Stimulated activated CD4-positive, alpha-beta T cell treated with anti-CD3 and anti-CD28 coated beads, TNF-alpha, amount 100 ng/mL, for 24 hours (primary cell): ENCODE results near the gene TNRC18.
"Not testable (repeated sequence)": the region's sequence is repeated elsewhere in the genome, so short reads cannot be mapped to it uniquely, and the experiment has no call there.

Source experiments
- DNase-seq, 3 experiments: peaks; one replicate each; pipeline ENCODE4 v3.0.0-alpha.2; 2020; ENCODE audit warnings: low read depth in 3 of 3

The TNRC18 gene, protein sequence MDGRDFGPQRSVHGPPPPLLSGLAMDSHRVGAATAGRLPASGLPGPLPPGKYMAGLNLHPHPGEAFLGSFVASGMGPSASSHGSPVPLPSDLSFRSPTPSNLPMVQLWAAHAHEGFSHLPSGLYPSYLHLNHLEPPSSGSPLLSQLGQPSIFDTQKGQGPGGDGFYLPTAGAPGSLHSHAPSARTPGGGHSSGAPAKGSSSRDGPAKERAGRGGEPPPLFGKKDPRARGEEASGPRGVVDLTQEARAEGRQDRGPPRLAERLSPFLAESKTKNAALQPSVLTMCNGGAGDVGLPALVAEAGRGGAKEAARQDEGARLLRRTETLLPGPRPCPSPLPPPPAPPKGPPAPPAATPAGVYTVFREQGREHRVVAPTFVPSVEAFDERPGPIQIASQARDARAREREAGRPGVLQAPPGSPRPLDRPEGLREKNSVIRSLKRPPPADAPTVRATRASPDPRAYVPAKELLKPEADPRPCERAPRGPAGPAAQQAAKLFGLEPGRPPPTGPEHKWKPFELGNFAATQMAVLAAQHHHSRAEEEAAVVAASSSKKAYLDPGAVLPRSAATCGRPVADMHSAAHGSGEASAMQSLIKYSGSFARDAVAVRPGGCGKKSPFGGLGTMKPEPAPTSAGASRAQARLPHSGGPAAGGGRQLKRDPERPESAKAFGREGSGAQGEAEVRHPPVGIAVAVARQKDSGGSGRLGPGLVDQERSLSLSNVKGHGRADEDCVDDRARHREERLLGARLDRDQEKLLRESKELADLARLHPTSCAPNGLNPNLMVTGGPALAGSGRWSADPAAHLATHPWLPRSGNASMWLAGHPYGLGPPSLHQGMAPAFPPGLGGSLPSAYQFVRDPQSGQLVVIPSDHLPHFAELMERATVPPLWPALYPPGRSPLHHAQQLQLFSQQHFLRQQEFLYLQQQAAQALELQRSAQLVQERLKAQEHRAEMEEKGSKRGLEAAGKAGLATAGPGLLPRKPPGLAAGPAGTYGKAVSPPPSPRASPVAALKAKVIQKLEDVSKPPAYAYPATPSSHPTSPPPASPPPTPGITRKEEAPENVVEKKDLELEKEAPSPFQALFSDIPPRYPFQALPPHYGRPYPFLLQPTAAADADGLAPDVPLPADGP (N-terminal part only)

DNA sequence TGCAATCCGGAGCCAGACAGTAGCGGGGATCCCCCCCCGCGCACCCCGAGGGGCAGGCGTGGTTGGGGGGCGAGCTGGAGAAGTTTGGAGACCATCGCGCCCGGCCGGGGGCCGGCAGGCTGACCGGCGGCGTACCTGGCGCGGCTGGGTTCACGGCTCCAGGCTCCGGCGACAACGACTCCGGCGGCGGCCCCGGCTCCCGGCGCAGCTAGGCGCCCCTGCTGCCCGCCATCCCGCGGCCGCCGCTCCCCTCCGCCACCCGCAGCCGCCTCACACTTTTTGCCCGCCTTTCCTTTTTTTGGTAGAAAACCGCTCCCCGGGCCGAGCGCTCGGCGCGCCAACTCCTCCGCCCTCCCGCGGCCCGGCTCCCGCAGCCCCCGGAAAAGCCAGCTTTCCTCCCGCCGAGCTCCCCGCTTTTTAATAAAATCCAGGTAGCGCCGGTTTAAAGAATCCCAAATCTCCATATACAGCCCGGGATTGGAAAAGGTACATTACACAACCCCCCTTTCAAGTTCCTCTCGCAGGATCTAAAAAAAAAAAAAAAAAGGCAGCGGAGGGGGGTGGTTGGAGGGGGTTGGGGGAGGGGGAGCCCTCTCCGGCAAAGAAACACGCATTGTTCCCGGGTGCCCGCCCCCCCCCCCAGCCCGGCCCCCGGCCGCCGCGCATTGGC is at the start of gene TNRC18:
TNRC18 (minus strand) TSS at position 529 of the 670 bp plus-strand sequence. CDS start 2,588 bp downstream, outside the sequence.
- no peak for DNase-seq

DNA sequence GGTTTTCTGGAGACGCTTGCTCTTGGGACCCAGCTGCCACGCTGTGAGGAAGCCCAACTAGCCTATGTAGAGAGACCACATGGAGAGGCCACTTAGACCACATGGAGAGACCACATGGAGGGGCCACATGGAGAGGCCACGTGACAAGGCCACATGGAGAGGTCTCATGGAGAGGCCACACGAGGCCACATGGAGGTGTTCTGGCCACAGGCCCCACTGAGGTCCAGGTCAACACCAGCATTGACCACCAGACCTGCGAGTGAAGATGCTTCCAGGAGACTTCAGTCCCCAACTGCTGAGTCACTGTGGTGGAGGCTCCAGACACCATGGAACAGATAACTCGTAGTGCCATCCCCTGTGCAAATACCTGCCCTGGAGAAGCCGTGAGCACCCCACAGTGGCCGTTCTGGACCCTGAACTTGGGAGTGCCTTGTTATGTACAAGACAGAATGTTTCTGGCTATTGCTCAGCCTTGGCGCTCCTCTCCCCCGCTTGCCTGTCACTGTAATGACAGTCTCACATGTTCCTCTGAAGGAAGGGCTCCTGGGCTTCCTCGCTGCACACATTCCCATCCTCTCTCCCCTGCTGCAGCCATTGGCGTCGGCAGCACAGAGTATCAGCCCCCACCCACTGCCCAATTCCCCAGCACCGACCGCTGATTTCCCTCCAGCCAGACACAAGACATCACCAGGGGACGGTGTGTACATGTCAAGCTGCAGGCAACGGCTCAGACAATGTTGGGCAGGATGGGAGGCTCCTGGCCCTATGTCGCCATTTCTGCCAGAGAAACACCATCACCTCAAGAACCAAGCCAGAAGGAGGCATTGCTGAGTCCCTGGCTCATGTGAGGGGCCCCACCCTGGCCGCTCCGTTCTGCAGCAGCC is 49.0 kb upstream of the TNRC18 start:
- DNase-seq: no peak

DNA sequence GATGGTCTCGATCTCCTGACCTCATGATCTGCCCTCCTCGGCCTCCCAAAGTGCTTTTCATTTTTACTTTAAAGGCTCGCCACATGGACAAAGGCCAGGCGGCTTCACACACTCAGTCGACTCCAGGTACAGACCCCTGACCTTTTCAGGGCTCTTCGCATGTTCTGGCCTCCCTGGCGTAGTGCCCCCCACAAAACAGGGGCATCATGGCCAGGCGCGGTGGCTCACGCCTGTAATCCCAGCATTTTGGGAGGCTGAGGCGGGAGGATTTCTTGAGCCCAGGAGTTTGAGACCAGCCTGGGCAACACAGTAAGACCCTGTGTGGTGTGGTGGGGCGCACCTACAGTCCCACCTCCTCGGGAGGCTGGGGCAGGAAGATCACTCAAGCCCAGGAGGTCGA is 48.0 kb upstream of the TNRC18 start:
- not testable (repeated sequence) for DNase-seq

DNA sequence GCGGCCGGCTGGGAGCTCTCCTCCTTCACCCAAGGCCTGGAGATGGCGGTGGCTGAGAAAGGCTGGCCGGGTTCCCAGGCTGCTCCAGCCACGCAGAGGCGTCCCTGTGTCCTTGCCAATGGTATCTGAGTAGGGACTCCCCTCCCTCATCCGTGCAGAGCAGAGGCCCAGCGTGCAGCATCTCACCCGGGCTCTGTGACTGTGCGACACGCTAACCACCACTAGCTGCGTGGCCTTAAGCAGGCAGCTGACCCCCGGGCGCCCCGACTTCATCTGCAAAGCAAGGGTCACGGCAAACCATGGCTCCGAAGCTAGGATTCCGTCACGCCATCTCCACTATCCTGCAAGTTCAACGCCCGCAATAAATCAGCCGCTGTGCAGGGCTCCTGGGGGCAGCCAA is 47.2 kb upstream of the TNRC18 start:
- DNase-seq: no peak

DNA sequence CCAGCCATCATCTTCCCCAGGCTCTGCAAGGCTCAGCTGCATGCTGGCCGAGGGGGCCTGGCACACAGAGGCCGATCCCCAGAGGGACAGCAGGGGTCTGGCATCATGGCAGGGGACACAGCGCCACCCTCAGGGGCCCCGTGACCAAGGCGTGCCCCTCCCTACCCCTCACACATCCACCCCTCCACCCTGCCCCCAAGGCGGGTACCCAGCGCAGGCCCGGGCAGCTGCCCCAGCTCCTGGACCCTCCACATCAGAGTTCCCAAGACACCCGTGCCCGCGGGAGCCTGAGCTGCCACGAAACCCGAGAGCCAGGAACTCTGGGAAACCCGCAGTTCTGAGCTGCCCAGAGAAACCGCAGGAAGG is 46.5 kb upstream of the TNRC18 start:
- no peak for DNase-seq

DNA sequence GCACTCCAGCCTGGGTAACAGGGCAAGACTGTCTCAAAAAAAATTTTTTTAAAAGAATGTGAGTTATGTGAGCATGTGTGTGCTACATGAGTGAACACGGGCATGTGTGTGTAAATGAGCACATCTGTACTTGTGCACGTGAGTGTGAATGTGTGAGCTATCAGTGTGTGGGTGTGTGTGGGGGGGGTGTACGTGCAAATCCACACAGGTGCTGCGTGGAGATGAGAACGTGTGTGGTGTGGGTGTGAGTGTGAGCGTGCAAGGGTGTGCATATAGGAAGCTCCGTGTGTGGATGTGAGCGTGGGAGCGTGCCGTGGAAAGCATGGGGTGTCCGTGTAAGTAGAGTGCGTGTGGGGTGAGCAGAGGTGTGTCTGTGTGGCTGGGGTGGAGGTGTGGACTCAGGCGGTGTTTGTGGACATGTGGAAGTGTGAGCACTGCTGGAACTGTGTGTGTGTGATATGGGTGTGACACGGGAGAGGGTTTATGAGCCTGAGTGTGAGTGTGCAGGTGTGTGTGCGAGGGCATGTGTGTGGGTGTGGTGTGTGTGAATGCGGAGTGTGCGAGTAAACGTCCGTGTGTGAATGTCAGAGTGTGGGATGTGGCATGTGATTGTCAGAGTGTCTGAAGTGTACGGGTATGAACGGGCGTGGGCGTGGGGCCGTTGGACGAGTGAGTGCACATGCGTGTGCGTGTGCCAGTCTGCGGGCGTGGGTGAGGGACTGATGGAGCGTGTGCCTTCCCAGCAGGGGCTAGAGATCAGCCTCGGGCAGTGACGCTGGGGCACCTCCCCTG is 45.9 kb upstream of the TNRC18 start:
- DNase-seq: no peak

DNA sequence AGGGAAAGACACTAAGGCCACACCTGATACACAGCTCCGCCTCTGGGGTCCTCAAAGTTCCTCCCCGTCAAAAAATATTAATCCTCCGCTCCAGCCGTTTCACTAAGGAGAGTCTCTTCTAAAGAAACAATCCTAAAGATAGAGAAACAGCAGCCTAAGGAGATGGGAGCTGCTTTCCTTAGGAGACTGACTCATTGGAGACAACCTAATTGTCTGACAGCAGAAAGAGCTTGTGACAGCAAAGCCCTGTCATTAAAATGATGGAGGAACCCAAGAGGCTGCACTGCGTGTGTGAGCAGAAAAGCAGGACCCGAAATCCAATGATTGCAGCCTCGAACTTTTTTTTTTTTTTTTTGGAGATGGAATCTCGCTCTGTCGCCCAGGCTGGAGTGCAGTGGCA is 44.0 kb upstream of the TNRC18 start:
- DNase-seq: no peak

DNA sequence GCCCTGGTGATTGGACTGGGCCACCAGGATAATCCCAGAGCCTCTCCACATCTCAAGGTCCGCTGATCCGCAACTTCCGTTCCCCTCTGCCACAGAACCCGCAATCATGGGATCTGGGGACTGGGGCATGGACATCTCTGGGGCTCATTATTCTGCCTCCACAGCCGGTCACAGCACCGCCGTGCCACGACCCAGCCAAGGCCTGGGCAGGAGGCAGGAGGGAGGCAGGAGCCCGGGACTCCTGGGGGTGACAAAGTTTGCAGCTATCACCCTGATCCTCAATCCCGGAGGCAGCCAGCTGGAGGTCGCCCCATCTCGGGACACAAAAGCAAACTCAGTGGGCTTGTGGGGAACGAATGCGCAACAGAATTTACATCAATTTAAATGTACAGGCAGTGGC is 42.9 kb upstream of the TNRC18 start:
- no peak for DNase-seq

DNA sequence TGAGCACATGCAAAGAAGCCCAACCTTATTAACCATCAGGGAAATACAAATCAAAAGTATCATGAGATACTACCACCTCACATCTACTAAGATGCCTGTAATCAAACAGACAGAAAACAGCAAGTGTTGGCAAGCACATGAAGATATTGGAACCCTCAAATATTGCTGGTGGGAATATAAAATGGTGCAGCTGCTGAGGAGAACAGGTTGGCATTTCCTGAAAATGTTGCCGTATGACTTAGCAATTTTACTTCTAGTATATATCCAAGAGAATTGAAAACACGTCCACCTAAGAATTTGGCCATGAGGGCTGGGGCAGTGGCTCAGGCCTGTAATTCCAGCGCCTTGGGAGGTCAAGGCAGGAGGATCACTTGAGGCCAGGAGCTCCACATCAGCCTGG is 39.4 kb upstream of the TNRC18 start:
- DNase-seq: no peak

DNA sequence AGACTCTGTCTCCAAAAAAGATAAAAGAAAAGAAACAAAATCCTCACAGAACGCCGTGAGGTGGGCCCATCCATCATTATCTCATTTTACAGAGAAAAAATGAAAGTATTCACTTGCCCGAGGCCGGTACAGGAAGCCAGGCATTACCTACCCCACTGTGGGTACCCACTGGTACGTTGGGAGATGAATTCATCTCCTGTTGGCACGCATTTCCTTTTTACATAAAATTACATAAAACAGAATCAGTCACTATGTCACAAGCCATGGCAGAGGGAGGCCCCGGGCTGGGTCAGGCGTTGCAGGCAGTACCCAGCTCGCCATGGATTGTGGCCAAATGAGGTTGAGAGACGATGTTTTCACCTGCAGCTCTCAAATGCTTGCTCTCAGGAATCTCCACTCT is 38.6 kb upstream of the TNRC18 start:
- DNase-seq: no peak

DNA sequence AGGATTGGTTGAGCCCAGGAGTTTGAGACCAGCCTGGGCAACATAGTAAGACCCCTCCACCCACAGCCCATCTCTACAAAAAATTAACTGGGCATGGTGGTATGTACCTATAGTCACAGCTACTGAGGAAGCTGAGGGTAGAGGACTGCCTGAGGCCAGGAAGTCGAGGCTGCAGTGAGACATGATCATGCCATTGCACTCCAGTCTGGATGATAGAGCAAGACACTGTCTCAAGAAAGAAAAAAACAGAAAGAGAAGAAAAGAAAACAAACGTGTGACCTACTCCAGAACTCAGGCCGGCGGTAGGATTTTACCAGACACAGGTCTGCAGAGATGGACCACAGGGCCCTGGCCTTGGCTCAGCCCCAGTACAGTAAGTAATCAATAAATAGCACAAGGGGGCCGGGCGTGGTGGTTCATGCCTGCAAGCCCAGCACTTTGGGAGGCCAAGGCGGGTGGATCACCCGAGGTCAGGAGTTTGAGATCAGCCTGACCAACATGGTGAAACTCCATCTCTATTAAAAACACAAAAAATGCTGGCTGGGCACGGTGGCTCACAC is 35.4 kb upstream of the TNRC18 start:
- DNase-seq: no peak

DNA sequence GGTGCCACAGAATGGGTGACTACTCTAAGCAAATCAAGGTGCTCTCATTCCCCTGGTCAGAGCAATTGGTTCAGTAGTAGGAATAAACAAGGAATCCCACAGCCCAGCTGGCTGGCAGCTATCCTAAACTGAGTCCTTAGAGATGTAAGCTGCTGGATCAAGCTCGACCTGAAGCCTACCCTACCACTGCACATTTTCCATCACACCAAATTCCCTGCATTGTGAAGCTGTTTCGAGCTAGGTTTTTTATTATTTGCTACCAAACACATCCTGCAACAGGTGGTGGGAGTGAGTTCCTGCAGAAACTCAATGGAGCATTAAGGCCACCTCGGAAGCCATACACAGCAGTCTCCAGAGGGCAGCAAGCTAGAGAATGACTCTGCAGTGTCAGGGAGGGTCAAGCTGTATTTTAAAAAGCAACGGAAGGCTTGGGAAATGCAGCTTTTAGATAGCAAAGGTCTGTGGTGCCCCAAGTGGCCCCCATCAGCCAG is 33.7 kb upstream of the TNRC18 start:
- no peak for DNase-seq

DNA sequence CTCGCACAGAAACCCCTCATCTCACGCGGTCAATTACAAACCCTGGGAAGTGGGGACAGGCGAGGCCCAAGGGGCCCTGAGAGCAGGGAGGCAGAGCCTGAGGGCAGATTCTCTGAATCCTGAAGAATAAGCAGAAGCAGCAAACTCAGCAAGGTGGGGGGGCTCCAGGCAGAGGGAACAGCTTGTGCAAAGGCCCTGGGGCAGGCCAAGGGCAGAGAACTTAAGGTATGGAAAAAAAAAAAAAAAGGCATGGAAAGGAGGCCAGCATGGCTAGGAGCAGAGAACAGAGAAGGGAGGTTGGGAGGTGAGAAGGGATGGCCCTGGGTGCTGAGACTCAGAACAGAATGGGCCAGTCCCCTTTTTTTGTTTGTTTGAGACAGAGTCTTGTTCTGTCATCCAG is 32.8 kb upstream of the TNRC18 start:
- no peak for DNase-seq

DNA sequence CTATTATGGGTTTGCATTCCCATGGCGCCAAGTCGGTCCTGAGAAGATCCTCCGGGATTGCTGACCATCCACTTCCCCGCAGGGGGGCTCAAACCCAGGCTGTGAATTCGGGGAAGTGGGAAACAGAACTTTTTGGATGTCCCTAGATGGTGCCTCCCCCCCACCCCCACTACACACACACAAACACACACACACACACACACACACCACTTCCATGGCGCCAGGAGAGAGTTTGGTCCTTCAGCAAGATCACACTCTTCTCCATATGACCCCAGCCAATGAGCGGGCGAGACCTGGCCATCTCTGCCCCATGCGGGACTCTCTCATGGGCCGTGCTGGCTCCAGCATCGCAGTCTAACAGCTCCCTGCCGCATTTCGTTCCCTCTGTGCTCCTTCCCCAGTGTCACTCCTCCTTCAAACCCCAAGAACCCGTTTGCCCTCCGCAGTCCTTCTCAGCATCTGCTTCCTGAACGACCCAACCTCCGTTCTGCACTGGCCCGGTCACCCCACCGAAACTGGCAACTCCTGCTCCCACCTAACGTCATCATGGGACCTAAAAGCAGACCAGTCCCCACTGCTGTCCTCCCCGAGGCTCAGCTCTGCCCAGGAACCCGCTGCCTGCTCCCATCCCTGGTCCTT is 32.1 kb upstream of the TNRC18 start:
- no peak for DNase-seq

DNA sequence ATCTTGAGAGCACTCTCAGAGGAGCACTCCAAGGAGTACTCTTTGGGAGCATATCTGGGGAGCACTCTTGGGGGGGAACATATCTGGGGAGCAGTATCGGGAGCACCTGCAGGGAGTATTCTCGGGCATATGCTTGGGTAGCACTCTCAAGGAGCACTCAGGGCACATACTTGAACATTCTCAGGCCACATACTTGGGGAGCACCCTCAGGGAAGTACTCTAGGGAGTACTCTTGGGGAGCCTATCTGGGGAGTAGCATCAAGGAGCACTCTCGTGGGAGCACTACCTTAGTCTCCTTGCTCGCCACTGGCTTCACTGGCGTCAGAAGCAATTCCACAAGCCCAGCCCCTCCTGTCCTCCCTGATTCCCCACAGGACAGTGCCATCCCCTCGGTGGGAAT is 31.5 kb upstream of the TNRC18 start:
- DNase-seq: no peak

DNA sequence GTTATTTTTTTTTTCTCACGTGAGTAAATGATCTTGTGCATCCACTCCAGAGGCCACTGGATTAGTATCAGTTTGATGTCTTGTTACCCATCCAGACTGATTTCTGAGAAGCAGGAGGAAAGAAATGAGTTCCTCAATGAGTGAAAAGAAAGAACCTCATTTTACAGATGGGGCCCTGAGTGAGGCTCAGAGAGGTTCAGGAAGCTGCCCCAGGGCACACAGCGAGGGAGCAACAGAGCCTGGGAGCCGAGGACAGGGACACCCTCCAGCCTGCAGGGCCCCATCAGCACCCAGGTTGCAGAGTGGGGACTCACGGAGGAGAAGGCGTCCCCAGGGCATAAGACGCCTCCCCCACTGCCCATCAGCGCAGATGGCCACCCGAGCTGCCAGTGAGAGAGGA is 30.9 kb upstream of the TNRC18 start:
- no peak for DNase-seq

DNA sequence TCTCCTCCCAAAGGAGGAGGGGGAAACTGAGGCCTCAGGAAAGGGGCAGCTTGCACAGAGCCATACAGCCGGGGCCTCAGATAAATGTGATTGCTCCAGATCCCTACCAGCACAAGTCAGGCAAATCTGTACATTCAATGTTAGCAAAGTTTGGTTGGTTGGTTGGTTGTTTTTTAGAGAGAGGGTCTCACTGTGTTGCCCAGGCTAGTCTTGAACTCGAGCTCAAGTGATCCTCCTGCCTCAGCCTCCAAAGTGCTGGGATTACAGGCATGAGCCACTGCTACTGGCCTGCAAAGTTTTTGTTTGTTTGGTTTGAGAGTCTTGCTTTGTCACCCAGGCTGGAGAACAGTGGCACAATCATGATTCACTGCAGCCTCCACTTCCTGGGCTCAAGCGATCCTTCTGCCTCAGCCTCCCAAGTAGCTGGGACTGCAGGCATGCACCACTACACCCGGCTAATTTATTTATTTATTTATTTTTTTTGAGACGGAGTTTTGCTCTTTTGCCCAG is 30.0 kb upstream of the TNRC18 start:
- DNase-seq: no peak

DNA sequence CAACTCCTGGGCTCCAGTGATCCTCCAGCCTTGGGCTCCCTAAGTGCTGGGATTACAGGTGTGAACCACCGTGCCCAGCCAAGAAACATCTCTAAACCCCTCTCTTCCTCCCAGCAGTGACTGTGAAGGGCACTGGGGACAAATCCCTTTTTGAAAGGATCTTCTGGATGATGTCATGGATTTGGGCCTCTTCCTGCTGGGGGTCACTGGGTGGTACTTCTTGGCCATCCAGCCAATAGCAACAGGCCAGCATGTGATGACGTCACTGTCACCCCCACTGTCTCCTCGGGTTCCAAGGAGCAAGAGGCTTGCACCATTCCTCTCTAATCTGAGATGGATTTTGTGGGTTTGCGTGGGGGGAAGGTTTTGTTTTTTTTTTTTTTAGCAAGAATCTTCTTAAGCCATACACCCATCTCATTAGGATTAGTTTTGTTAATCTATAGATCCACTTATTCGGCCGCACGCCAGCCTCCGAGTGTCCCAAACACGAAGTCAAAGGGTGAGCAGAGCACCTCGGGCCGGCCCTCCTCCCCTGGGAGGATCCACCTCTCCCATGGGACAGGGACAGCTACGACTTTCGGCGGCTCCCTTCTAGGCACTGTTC is 29.4 kb upstream of the TNRC18 start:
- no peak for DNase-seq
